A549 (cell line): Measurements from ENCODE around the gene NEBL. TPM values are rescaled to one million over a fixed set of nuclear protein-coding genes. Genes with fewer than 3 reads are reported as not detected.

ENCODE experiments used
- ATAC-seq, 2 experiments: fragments of 200-7000 bp in 1 of 2; fragments of >200 bp in 1 of 2; cut with Nextera tagmentation in 1 of 2; cut with Tn5 transposase in 1 of 2; 3 replicates each; pipeline versions ENCODE4 v1.8.0 to v1.9.1; 2018 to 2020; ENCODE audit warnings: mild to moderate bottlenecking in 1 of 2, moderate library complexity in 1 of 2
- CTCF ChIA-PET: fragments of 300-600 bp; sonication (Branson Sonifier 250); formaldehyde crosslinking; extraction: SDS; loops from one replicate; lab custom pipeline; 2021; ENCODE audit warnings: antibody characterized with exemption, inconsistent platforms; lab: Yijun Ruan, JAX
- POLR2A ChIA-PET: fragments of 350-600 bp; formaldehyde crosslinking; extraction: SDS; loops from one replicate; lab custom pipeline; 2021; ENCODE audit warnings: antibody characterized with exemption, inconsistent platforms; lab: Yijun Ruan, JAX
- DNase-seq, 2 experiments: peaks; one replicate each; pipeline versions ENCODE4 v3.0.0 to v3.0.0-alpha.2; 2011 to 2016; ENCODE audit warnings: low read depth in 1 of 2, low spot score in 1 of 2
- FAIRE-seq: peaks from 2 replicates; lab custom pipeline; 2011; peaks lifted over from hg19 to GRCh38; lab: Jason Lieb, UNC
- H3K27ac ChIP-seq, 2 experiments: fragments of >200 bp; sonication (Bioruptor Twin); formaldehyde crosslinking; 3 replicates each; pipeline ENCODE4 v1.5.1; 2016 to 2017
- H3K4me1 ChIP-seq: fragments of >200 bp; sonication (Bioruptor Twin); formaldehyde crosslinking; 3 replicates; pipeline ENCODE4 v1.6.1; 2016
- H3K4me2 ChIP-seq: fragments of >200 bp; sonication (Bioruptor Twin); formaldehyde crosslinking; 3 replicates; pipeline ENCODE4 v1.6.1; 2016
- H3K4me3 ChIP-seq: fragments of >200 bp; sonication (Bioruptor Twin); formaldehyde crosslinking; 3 replicates; pipeline ENCODE4 v1.5.1; 2016
- H3K9me3 ChIP-seq: fragments of >200 bp; sonication (Bioruptor Twin); formaldehyde crosslinking; 3 replicates; pipeline ENCODE4 v1.6.1; 2016
- BHLHE40 ChIP-seq: IDR thresholded peaks from 2 replicates; pipeline ENCODE4 v1.6.1; 2012; ENCODE audit warnings: low read depth, low read length, inconsistent platforms
- CBX8 ChIP-seq: fragments of 200-600 bp; sonication (generic); IDR thresholded peaks from 2 replicates; pipeline ENCODE4 v1.6.1; 2016
- CEBPB ChIP-seq, 2 experiments: fragments of >200 bp in 1 of 2; sonication (Bioruptor Twin) in 1 of 2; formaldehyde crosslinking in 1 of 2; IDR thresholded peaks; 2 replicates each; pipeline ENCODE4 v1.6.1; 2012 to 2016
- CHD2 ChIP-seq: fragments of 150-350 bp; IDR thresholded peaks from 2 replicates; pipeline ENCODE4 v1.6.1; 2014; ENCODE audit warnings: low read length; ENCODE audit not compliant: partially characterized antibody
- CHD4 ChIP-seq: fragments of 200-600 bp; sonication (generic); IDR thresholded peaks from 2 replicates; pipeline ENCODE4 v1.6.1; 2016; ENCODE audit warnings: antibody characterized with exemption, mild to moderate bottlenecking, borderline replicate concordance
- EHMT2 ChIP-seq: fragments of 200-600 bp; sonication (generic); IDR thresholded peaks from 2 replicates; pipeline ENCODE4 v1.6.1; 2016; ENCODE audit warnings: antibody characterized with exemption, low read depth, mild to moderate bottlenecking, moderate library complexity
- ESRRA ChIP-seq: fragments of 150-350 bp; IDR thresholded peaks from 2 replicates; pipeline ENCODE4 v1.6.1; 2014; ENCODE audit warnings: mild to moderate bottlenecking, low read length, borderline replicate concordance
- HDAC2 ChIP-seq: fragments of 200-600 bp; sonication (generic); IDR thresholded peaks from 2 replicates; pipeline ENCODE4 v1.6.1; 2016
- HOXA7 ChIP-seq: fragments of 250-450 bp; sonication (Bioruptor Pico); IDR thresholded peaks from 2 replicates; pipeline ENCODE4 v1.5.0; 2020; ENCODE audit warnings: mild to moderate bottlenecking, moderate library complexity
- HOXB13 ChIP-seq: fragments of 250-450 bp; sonication (Bioruptor Pico); IDR thresholded peaks from 2 replicates; pipeline ENCODE4 v1.5.0; 2020; ENCODE audit warnings: low read depth, mild to moderate bottlenecking, moderate library complexity
- JUN ChIP-seq, 2 experiments: fragments of >200 bp; sonication (Bioruptor Twin); formaldehyde crosslinking; IDR thresholded peaks; 2 replicates in 1 of 2; 3 replicates in 1 of 2; pipeline ENCODE4 v1.6.1; 2016 to 2017
- KDM5A ChIP-seq: fragments of 200-600 bp; sonication (generic); IDR thresholded peaks from 2 replicates; pipeline ENCODE4 v1.6.1; 2016; ENCODE audit warnings: antibody characterized with exemption, mild to moderate bottlenecking
- MAFK ChIP-seq: fragments of 450-650 bp; IDR thresholded peaks from 2 replicates; pipeline ENCODE4 v1.6.1; 2014; ENCODE audit not compliant: partially characterized antibody
- MYC ChIP-seq: IDR thresholded peaks from 2 replicates; pipeline ENCODE4 v1.6.1; 2012; ENCODE audit warnings: mild to moderate bottlenecking, inconsistent platforms, low read length, improper control_type of control experiment, borderline replicate concordance
- NPAS2 ChIP-seq: fragments of 250-450 bp; sonication (Bioruptor Pico); IDR thresholded peaks from 2 replicates; pipeline ENCODE4 v1.8.0; 2022; ENCODE audit warnings: mild to moderate bottlenecking, moderate library complexity, borderline replicate concordance
- NR3C1 ChIP-seq: fragments of >200 bp; sonication (Bioruptor Twin); formaldehyde crosslinking; IDR thresholded peaks from 3 replicates; pipeline ENCODE4 v1.6.1; 2017
- PHF8 ChIP-seq: fragments of 200-600 bp; sonication (generic); IDR thresholded peaks from 2 replicates; pipeline ENCODE4 v1.6.1; 2016; ENCODE audit warnings: low read depth, mild to moderate bottlenecking, antibody characterized with exemption, moderate library complexity, borderline replicate concordance
- POLR2A ChIP-seq: IDR thresholded peaks from 2 replicates; pipeline ENCODE4 v1.6.1; 2012; ENCODE audit warnings: mild to moderate bottlenecking, low read length
- RAD21 ChIP-seq, 2 experiments: fragments of >200 bp in 1 of 2; sonication (Bioruptor Twin) in 1 of 2; formaldehyde crosslinking in 1 of 2; IDR thresholded peaks in 1 of 2; conservative IDR thresholded peaks in 1 of 2; 2 replicates in 1 of 2; 3 replicates in 1 of 2; pipeline ENCODE4 v1.6.1; 2012 to 2018; ENCODE audit warnings: inconsistent platforms in 1 of 2
- RARB ChIP-seq: fragments of 250-450 bp; sonication (Bioruptor Pico); IDR thresholded peaks from 2 replicates; pipeline ENCODE4 v1.8.0; 2021; ENCODE audit warnings: mild to moderate bottlenecking, moderate library complexity
- RCOR1 ChIP-seq: fragments of 150-350 bp; IDR thresholded peaks from 2 replicates; pipeline ENCODE4 v1.6.1; 2014; ENCODE audit warnings: antibody characterized with exemption, low read length, low read depth
- TFCP2L1 ChIP-seq: fragments of 250-450 bp; sonication (Bioruptor Pico); IDR thresholded peaks from 2 replicates; pipeline ENCODE4 v1.5.0; 2021; ENCODE audit warnings: mild to moderate bottlenecking
- TP53 ChIP-seq: fragments of 250-450 bp; sonication (Bioruptor Pico); IDR thresholded peaks from 2 replicates; pipeline ENCODE4 v1.5.0; 2021; ENCODE audit warnings: mild to moderate bottlenecking, moderate library complexity
- WGBS: methylation state at CpG from one replicate; pipeline ENCODE4 v1.1.6; 2017; ENCODE audit errors: missing lambda C conversion rate; 5-methylcytosine and 5-hydroxymethylcytosine counted together
- polyA minus RNA-seq: library from RNA; depleted of rRNA, polyadenylated mRNA; stranded (reverse); fragments of >200 nt; gene quantifications from 2 replicates; pipeline ENCODE4 v1.2.3, GENCODE V29; 2011; rRNA and poly(A)+ RNA removed
- polyA plus RNA-seq, 4 experiments: library from polyadenylated mRNA; depleted of rRNA in 3 of 4; stranded (reverse); fragments of >200 nt; fragmentation: RNase III in 1 of 4; extraction: RNeasy Plus Mini Kit Qiagen cat#74134 plus additional on column Dnase treatment in 1 of 4; gene quantifications; 2 replicates in 3 of 4; 3 replicates in 1 of 4; pipeline ENCODE4 v1.2.3, GENCODE V29; 2011 to 2017
- TF ChIP-seq, protein P1 (sequence below): IDR thresholded peaks from 2 replicates; pipeline ENCODE4 v1.6.1; 2012; ENCODE audit warnings: low read depth, borderline replicate concordance
- TF ChIP-seq, protein P2 (sequence below): fragments of >200 bp; sonication (Bioruptor Twin); formaldehyde crosslinking; IDR thresholded peaks from 2 replicates; pipeline ENCODE4 v1.6.1; 2016
- TF ChIP-seq, protein P3 (sequence below): fragments of 250-450 bp; sonication (Bioruptor Pico); IDR thresholded peaks from 2 replicates; pipeline ENCODE4 v1.5.0; 2020; ENCODE audit warnings: low read depth, mild to moderate bottlenecking, moderate library complexity
- TF ChIP-seq, protein P4 (sequence below): fragments of 200-600 bp; sonication (generic); IDR thresholded peaks from 2 replicates; pipeline ENCODE4 v1.6.1; 2016; ENCODE audit warnings: antibody characterized with exemption, mild to moderate bottlenecking, moderate library complexity

The NEBL gene, protein sequence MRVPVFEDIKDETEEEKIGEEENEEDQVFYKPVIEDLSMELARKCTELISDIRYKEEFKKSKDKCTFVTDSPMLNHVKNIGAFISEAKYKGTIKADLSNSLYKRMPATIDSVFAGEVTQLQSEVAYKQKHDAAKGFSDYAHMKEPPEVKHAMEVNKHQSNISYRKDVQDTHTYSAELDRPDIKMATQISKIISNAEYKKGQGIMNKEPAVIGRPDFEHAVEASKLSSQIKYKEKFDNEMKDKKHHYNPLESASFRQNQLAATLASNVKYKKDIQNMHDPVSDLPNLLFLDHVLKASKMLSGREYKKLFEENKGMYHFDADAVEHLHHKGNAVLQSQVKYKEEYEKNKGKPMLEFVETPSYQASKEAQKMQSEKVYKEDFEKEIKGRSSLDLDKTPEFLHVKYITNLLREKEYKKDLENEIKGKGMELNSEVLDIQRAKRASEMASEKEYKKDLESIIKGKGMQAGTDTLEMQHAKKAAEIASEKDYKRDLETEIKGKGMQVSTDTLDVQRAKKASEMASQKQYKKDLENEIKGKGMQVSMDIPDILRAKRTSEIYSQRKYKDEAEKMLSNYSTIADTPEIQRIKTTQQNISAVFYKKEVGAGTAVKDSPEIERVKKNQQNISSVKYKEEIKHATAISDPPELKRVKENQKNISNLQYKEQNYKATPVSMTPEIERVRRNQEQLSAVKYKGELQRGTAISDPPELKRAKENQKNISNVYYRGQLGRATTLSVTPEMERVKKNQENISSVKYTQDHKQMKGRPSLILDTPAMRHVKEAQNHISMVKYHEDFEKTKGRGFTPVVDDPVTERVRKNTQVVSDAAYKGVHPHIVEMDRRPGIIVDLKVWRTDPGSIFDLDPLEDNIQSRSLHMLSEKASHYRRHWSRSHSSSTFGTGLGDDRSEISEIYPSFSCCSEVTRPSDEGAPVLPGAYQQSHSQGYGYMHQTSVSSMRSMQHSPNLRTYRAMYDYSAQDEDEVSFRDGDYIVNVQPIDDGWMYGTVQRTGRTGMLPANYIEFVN
- 33.8 and 34.1 TPM in 2 replicates for polyA plus RNA-seq (2011; rRNA removed)
- polyA plus RNA-seq (2012; cell fraction: cytosol; rRNA removed) = 3.5 and 4.9 TPM in 2 replicates
- 4.7 and 6.0 TPM in 2 replicates for polyA plus RNA-seq (2012; cell fraction: nucleus; rRNA removed)
- 11.9 to 14.2 TPM (median 13.0 TPM) in 3 replicates for polyA plus RNA-seq (2017; fragmentation: RNase III; extraction: RNeasy Plus Mini Kit Qiagen cat#74134 plus additional on column Dnase treatment)
- 36.2 and 39.6 TPM in 2 replicates for polyA minus RNA-seq

DNA sequence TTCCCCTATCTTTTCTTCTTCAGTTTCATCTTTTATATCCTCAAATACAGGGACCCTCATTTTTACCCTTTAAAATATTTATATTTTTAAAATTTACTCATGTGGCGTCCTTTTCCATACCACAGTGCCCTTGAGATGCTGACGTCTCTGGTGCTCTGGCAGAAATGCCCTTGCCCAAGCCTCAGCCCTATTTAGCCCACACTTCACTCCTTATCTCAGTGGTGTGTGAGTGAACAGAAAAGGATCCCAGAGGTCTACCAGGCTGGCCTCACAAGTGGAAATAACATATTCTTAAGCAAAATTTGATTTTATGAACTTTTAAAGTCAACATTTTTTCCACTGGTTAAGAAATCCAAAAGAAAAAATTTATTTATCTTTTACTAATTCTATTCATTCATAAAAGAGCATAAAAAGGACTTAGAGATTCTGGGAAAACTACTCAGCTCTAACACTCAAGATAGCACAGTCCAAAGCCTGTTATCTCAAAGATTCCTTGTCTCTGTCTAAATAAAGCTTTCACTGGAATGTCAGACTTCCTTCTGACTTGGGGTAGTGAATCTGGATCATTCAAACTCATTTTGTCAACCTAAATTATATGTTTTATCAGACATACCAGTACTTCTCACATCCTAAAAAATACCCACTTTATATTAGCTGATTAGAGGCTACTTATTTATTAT lies at the start of gene NEBL:
Gene NEBL (minus strand): TSS at position 166 of the 680 bp plus-strand sequence. CDS start 106 bp downstream, at position 60.
- no peaks in the 10 kb centered on the region for H3K9me3 ChIP-seq
- POLR2A ChIA-PET = no interaction called here
- no peak within 1 kb of the TSS for H3K27ac ChIP-seq
- DNase-seq = no peak
- no peak for FAIRE-seq
- H3K4me1 ChIP-seq = no peaks in the 10 kb centered on the region
- H3K4me2 ChIP-seq = no peak within 1 kb of the TSS
- TF ChIP-seq HDAC2 = no peak
- TF ChIP-seq MAFK = no peak
- no peak for TF ChIP-seq NR3C1
- TF ChIP-seq NPAS2 (CRISPR knock-in tag) = no peak
- TF ChIP-seq POLR2A = no peak
- TF ChIP-seq HOXA7 (CRISPR knock-in tag) = no peak
- no peak for TF ChIP-seq CBX8
- TF ChIP-seq TFCP2L1 (CRISPR knock-in tag) = no peak
- TF ChIP-seq EHMT2 = no peak
- TF ChIP-seq PHF8 = no peak
- TF ChIP-seq, protein P1, sequence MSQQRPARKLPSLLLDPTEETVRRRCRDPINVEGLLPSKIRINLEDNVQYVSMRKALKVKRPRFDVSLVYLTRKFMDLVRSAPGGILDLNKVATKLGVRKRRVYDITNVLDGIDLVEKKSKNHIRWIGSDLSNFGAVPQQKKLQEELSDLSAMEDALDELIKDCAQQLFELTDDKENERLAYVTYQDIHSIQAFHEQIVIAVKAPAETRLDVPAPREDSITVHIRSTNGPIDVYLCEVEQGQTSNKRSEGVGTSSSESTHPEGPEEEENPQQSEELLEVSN = no peak
- TF ChIP-seq, protein P2, sequence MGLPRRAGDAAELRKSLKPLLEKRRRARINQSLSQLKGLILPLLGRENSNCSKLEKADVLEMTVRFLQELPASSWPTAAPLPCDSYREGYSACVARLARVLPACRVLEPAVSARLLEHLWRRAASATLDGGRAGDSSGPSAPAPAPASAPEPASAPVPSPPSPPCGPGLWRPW = no peak
- TF ChIP-seq RCOR1 = no peak
- no peak for TF ChIP-seq HOXB13 (CRISPR knock-in tag)
- TF ChIP-seq KDM5A = no peak
- TF ChIP-seq JUN (IDR thresholded peaks at IDR 0.05) = no peak
- TF ChIP-seq, protein P3, sequence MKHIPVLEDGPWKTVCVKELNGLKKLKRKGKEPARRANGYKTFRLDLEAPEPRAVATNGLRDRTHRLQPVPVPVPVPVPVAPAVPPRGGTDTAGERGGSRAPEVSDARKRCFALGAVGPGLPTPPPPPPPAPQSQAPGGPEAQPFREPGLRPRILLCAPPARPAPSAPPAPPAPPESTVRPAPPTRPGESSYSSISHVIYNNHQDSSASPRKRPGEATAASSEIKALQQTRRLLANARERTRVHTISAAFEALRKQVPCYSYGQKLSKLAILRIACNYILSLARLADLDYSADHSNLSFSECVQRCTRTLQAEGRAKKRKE (CRISPR knock-in tag) = no peak
- no peak for TF ChIP-seq MYC
- no peak for TF ChIP-seq ESRRA
- TF ChIP-seq, all 56 proteins: peak for 0
- CTCF ChIA-PET = no interaction called here
- ATAC-seq = no peak
- no peak within 1 kb of the TSS for H3K4me3 ChIP-seq
- 89% methylated on average over 2 of the region's 2 CpGs for WGBS

DNA sequence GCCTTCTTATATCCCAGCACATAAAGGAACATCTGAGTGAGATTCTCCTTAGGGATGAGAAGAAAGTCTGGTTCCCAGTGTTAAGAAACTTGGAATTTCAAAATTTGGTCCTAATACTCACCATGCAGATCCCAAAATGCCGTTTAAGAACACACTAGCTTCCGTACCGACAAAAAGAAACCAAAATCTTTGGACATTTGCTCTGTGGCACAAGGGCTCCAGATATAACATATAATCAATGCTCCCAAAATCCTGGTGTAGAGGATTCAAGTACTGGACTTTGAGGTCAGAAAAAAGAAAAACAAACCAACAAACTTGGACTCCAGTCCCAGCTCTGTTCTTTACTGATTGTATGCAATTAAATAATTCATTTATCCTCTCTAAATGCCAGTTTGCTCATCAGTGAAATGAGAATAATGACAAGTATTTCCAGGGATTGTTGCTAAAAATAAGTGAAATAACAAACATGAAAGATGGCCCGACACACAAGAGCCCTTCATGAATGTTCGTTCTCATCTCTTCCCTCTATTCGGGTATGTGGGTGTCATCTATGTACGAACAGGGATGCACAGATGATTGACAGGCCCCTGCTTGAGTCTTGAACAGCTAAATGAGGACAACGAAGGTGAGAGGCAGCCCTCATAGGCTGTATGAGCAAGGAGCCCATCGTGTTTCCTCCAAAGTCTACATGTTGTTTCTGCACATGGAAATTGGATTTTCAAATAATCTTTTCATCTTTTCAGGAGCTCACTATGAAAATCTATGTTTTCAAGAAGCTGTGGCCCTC lies 48.6 kb upstream of the NEBL start:
- Histone ChIP-seq H3K27ac (no peak overlapping the region), H3K9me3 (no peaks in the 10 kb centered on the region), H3K4me3 (no peak overlapping the region), H3K4me2 (no peak overlapping the region), H3K4me1 (no peaks in the 10 kb centered on the region)
- 70% methylated on average over 9 of the region's 9 CpGs for WGBS
- ATAC-seq (no peak), FAIRE-seq (no peak), DNase-seq (no peak)
- POLR2A ChIA-PET = no interaction called here
- CTCF ChIA-PET = no interaction called here
- no peak for TF ChIP-seq MYC
- no peak for TF ChIP-seq CHD2
- TF ChIP-seq PHF8 = no peak
- TF ChIP-seq CEBPB (IDR thresholded peaks at IDR 0.05) = no peak
- no peak for TF ChIP-seq CHD4
- TF ChIP-seq TFCP2L1 (CRISPR knock-in tag) = no peak
- no peak for TF ChIP-seq BHLHE40
- no peak for TF ChIP-seq TP53 (CRISPR knock-in tag)
- TF ChIP-seq, protein P4, sequence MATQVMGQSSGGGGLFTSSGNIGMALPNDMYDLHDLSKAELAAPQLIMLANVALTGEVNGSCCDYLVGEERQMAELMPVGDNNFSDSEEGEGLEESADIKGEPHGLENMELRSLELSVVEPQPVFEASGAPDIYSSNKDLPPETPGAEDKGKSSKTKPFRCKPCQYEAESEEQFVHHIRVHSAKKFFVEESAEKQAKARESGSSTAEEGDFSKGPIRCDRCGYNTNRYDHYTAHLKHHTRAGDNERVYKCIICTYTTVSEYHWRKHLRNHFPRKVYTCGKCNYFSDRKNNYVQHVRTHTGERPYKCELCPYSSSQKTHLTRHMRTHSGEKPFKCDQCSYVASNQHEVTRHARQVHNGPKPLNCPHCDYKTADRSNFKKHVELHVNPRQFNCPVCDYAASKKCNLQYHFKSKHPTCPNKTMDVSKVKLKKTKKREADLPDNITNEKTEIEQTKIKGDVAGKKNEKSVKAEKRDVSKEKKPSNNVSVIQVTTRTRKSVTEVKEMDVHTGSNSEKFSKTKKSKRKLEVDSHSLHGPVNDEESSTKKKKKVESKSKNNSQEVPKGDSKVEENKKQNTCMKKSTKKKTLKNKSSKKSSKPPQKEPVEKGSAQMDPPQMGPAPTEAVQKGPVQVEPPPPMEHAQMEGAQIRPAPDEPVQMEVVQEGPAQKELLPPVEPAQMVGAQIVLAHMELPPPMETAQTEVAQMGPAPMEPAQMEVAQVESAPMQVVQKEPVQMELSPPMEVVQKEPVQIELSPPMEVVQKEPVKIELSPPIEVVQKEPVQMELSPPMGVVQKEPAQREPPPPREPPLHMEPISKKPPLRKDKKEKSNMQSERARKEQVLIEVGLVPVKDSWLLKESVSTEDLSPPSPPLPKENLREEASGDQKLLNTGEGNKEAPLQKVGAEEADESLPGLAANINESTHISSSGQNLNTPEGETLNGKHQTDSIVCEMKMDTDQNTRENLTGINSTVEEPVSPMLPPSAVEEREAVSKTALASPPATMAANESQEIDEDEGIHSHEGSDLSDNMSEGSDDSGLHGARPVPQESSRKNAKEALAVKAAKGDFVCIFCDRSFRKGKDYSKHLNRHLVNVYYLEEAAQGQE = no peak
- TF ChIP-seq KDM5A = no peak
- TF ChIP-seq RARB (CRISPR knock-in tag) = no peak
- TF ChIP-seq RAD21 (conservative IDR thresholded peaks at IDR 0.05 in 1 of 2, IDR thresholded peaks at IDR 0.05 in 1 of 2) = no peak
- no peak for TF ChIP-seq HDAC2
- TF ChIP-seq HOXA7 (CRISPR knock-in tag) = no peak
